ENCODE measurements around the gene RNASE12.

The RNASE12 gene, protein sequence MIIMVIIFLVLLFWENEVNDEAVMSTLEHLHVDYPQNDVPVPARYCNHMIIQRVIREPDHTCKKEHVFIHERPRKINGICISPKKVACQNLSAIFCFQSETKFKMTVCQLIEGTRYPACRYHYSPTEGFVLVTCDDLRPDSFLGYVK

GRCh38 chr14:20591235-20591634 is at the start of gene RNASE12:
TSS of gene RNASE12 (minus strand) at chr14:20591376. CDS start at chr14:20590723, 653 bp downstream.
- Mint-ChIP-seq H3K4me3 (no peak within 1 kb of the TSS), H3K4me1 (ENCODE audit: low read depth) (no peaks in the 10 kb centered on the region), H3K27me3 (peaks cover 2% of the 10 kb centered on the region), H3K36me3 (ENCODE audit: low read depth) (no peaks in the 10 kb centered on the region), H3K27ac (no peak within 1 kb of the TSS), H3K9me3 (peaks cover 3% of the 10 kb centered on the region)
- intact Hi-C loops (cut with micrococcal nuclease): no loop called here

DNA sequence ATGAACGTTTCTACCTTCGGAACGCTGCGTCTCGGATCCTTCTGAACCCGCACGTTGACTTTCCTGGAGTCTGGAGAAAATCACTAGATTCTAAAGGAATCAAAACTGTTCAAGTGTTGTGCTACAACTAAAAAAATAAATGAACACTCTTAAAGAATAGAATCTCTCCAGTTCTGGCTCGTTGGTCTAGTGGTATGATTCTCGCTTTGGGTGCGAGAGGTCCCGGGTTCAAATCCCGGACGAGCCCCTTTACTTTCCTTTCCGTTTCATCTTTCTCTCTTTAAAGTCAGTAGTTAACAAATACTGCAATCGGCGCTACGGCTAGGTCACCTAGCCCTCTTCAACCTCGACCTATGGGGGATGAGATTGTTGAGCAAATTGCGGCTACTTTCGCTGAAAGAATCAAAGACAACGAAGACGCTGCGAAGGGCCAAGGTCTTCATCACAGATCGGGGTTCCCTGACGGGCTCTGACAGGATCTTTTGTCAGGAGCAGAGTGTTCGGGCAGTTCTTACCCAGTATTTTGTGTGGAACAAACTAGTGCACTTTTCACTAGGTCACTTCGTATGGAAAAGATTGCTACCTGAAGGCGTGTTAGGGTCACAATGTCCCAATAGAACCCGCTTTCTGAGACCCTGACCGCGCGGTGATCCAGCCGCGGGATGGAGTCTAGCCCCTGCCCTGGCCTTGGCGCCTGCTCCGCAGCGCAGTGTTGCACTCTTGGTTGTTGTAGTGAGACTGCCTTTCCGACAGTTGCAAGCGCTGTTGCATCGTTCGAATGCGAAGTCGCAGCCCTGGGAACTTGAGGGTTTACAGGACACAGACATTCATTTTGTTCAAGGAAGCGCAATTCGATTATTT is 41.9 kb upstream of the RNASE12 start:
- Mint-ChIP-seq H3K4me3 (peak overlapping the region; percentile 17), H3K27ac (no peak overlapping the region), H3K27me3 (peaks cover 81% of the 10 kb centered on the region), H3K36me3 (ENCODE audit: low read depth) (no peaks in the 10 kb centered on the region), H3K4me1 (ENCODE audit: low read depth) (peaks cover 33% of the 10 kb centered on the region), H3K9me3 (peaks cover 8% of the 10 kb centered on the region)
- intact Hi-C loops (cut with micrococcal nuclease): no loop called here

DNA sequence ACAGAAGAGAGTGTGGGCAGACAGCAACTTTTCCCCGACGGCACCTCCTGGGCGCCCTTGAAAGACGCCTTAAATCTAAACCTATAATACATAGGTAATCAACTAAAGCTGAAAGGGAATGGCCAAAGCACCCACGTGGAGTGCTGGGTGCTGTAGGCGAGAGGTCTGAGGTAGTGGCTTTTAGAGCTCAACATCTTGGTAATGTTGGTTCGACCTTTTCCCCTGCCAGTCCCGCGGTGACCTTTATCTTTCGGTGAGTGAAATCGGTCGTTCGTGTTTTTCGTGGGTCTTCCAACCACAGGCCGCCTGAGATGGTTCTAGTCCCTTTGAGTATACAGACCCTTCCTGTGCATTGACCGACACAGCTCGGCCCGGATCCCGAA is 41.3 kb upstream of the RNASE12 start:
- Mint-ChIP-seq H3K27me3 (peaks cover 83% of the 10 kb centered on the region), H3K27ac (no peak overlapping the region), H3K36me3 (ENCODE audit: low read depth) (no peaks in the 10 kb centered on the region), H3K4me3 (peak overlapping the region; percentile 17), H3K9me3 (peaks cover 8% of the 10 kb centered on the region), H3K4me1 (ENCODE audit: low read depth) (peaks cover 37% of the 10 kb centered on the region)
- intact Hi-C loops (cut with micrococcal nuclease): no loop called here

DNA sequence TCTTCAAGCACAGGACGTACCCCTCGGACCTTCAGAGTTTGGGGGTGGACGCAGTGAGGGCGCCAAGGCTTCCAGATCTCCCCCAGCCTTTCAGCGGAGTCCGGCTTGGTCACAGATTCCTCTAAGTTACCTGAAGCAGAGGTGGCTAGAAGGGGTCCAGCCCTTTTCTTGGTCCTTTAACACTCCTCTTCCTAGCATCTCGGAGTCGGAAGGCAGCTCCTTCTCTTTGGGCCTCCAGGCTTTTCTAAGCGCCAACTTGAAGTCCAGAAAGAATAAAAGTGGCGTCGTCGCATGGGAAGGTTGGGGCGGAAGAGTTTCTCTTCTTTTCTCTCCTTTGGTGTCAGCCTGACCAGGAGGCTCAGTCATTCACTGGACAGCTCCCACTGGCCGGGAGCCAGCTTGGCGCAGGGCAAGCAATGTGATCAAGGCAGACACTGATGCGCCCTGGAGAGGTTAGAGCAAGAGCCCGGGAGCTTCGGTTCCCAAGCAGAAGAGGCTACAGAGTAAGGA is 40.8 kb upstream of the RNASE12 start:
- Mint-ChIP-seq H3K4me1 (ENCODE audit: low read depth) (peaks cover 40% of the 10 kb centered on the region), H3K4me3 (peak overlapping the region; percentile 15), H3K27me3 (peaks cover 86% of the 10 kb centered on the region), H3K9me3 (peaks cover 8% of the 10 kb centered on the region), H3K27ac (no peak overlapping the region), H3K36me3 (ENCODE audit: low read depth) (no peaks in the 10 kb centered on the region)
- intact Hi-C loops (cut with micrococcal nuclease): no loop called here

DNA sequence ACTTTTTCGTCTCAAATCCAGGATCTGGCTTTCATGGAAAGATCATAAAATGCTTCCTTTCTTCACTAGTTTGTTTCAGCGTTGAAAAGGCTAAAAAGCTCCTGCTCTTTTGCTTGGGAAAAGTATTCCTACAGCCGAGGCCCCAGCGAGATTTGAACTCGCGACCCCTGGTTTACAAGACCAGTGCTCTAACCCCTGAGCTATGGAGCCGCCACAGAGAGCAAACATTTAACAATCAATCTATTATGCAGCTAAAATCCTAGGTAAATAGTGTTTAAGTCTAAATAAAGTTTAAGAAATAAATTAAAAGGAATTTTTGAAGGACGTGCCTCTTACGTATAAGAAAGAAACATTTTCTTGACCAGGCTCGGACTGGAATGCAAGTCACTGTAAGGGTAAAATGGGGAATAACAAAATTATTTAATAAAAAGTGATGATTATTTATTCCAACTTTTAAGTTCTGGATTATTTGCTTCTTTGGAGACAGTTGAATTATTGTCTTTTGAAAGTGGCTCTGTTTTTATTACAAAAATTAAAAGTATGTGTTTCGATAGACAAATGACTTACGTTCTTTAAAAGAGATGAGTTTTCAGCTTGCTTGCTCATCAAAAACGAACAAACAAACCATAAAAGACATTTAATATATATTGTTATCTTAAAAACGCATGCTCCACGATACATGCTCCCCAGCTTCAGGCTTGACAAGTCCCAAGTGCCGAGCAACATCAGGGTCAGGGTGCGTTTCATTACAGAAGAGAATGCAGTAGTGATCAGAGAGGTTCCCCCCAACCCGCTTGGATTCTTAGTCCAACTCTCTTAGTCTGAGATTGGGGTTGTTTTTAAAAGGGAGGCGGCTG is 40.1 kb upstream of the RNASE12 start:
- H3K9me3 Mint-ChIP-seq: peaks cover 8% of the 10 kb centered on the region
- peaks cover 47% of the 10 kb centered on the region for H3K4me1 Mint-ChIP-seq (ENCODE audit: low read depth)
- no peak overlapping the region for H3K27ac Mint-ChIP-seq
- peaks cover 88% of the 10 kb centered on the region for H3K27me3 Mint-ChIP-seq
- H3K36me3 Mint-ChIP-seq (ENCODE audit: low read depth): no peaks in the 10 kb centered on the region
- intact Hi-C loops (cut with micrococcal nuclease): no loop called here
- peak overlapping the region; percentile 60 for H3K4me3 Mint-ChIP-seq

DNA sequence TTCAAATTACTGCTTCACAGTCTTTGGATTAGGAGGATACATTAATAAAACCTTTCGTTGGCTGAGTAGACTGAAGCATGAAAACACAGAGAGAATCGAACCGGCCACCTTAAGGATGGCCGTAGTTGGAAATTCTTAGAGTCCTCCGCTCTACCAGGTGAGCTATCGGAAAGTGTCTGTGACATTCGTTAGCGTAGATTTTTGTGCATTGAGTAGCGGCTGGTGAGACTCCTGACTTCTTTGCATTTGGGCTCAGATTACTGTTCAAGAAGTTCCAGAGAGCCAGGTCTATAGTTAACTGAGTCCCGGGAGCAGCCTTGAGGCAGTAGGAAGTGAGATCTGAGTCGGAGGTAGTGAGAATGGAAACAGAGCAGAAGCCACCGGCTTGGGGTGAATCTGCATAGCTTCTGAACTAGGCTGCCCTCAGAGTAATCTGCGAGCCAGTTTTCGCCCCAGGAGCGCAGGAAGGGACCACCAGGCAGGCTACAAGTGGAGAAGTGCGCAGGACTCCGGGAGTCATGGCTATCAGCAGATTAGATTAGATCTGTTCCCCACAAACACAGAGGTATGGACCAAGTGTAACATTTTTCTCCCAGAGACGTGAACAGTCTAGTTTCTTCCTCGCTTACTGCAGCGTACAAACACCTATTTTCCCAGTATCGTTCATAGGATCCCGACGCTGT is 39.3 kb upstream of the RNASE12 start:
- Mint-ChIP-seq H3K36me3 (ENCODE audit: low read depth) (no peaks in the 10 kb centered on the region), H3K9me3 (peaks cover 8% of the 10 kb centered on the region), H3K4me3 (peak overlapping the region; percentile 60), H3K27me3 (peaks cover 88% of the 10 kb centered on the region), H3K4me1 (ENCODE audit: low read depth) (peaks cover 54% of the 10 kb centered on the region), H3K27ac (no peak overlapping the region)
- intact Hi-C loops (cut with micrococcal nuclease): no loop called here

- H3K27ac Mint-ChIP-seq: no peak overlapping the region
- H3K4me1 Mint-ChIP-seq (ENCODE audit: low read depth): peaks cover 76% of the 10 kb centered on the region
- intact Hi-C loops (cut with micrococcal nuclease): no loop called here
- no peaks in the 10 kb centered on the region for H3K9me3 Mint-ChIP-seq
- no peak overlapping the region for H3K4me3 Mint-ChIP-seq
- no peaks in the 10 kb centered on the region for H3K36me3 Mint-ChIP-seq (ENCODE audit: low read depth)
- H3K27me3 Mint-ChIP-seq: peaks cover 72% of the 10 kb centered on the region
Measured at GRCh38 chr14:20628063-20628854, 37.1 kb upstream of the RNASE12 start.

DNA sequence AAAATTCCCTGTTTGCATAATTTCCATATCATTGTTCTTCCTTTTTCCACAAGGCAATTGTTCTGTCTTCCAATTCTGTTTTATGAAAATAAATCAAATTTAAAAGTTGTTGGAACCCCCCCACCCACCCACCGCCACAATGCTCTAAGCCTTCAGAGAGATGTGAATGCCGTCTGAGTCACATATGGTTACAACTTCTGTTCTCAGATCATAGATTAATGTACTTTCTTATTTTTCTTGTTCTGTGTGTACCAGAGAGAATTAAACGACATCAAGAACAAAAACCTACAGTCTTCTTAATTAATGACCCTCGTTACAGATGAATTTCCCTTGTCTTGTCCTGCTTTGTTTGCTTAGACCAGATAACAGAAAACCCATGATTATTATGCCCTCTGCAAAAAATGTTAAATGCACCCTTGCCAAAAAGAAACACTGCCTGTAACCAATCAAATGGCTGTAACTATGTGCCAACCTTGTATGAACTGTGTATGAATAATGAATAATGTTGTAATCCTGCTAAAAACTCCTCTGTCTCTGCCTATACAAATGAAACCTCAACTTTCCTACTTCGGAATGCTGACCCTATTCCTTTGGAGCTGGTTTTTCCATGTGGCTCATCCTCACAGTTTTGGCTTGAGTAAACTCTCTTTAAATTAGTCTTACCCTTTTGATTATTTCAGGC is 36.3 kb upstream of the RNASE12 start:
- intact Hi-C loops (cut with micrococcal nuclease): no loop called here
- Mint-ChIP-seq H3K4me1 (ENCODE audit: low read depth) (peaks cover 76% of the 10 kb centered on the region), H3K36me3 (ENCODE audit: low read depth) (no peaks in the 10 kb centered on the region), H3K27me3 (peaks cover 66% of the 10 kb centered on the region), H3K9me3 (no peaks in the 10 kb centered on the region), H3K4me3 (no peak overlapping the region), H3K27ac (no peak overlapping the region)

DNA sequence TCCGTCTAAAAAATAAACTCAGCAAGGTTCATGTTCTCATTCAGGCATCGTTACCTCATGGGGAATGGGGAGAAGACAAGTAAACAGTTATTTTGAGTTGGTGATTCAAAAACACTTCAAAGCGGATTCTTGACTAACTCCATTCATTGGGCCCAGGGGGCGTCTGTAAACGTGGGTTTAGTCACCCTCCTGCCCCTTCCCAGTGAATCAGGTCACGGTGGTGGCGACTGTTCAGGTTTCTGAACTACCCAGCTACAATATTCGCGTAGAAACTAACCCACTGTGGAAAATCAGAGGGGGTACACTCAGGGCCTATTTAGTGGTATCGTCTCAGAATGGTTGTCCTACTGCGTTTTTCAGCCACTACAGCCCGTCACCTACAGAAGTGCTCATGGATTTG is 35.1 kb upstream of the RNASE12 start:
- Mint-ChIP-seq H3K4me3 (no peak overlapping the region), H3K27me3 (peaks cover 56% of the 10 kb centered on the region), H3K36me3 (ENCODE audit: low read depth) (no peaks in the 10 kb centered on the region), H3K4me1 (ENCODE audit: low read depth) (peaks cover 76% of the 10 kb centered on the region), H3K9me3 (no peaks in the 10 kb centered on the region), H3K27ac (no peak overlapping the region)
- intact Hi-C loops (cut with micrococcal nuclease): no loop called here

DNA sequence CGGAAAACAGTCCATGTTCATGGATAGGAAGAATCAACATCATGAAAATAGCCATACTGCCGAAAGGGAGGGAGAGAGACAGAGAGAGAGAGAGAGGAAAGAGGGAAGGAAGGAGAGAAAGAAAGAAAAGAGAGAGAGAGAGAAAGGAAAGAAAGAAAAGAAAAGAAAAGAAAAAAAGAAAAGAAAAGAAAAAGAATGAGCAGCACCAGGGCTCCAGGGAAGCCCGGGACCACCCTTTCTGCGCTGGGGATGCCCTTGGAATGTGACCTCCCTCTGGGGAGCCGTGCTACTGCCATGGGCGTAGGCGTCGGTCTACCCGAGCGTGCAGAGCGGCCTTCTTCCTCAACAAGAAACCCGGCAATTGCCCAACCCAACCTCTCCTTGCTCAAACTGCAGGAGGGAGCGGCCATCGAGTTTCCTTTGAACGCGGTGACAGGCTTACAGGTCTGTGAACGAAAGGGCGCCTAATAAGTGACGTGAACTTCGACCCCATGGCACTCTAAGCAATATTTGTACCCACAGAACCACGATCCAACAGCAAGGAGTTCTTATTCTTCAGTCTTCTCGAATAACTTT is 33.4 kb upstream of the RNASE12 start:
- Mint-ChIP-seq H3K4me3 (peak overlapping the region; percentile 55), H3K27ac (peak overlapping the region; percentile 79), H3K27me3 (peaks cover 44% of the 10 kb centered on the region), H3K9me3 (no peaks in the 10 kb centered on the region), H3K36me3 (ENCODE audit: low read depth) (no peaks in the 10 kb centered on the region), H3K4me1 (ENCODE audit: low read depth) (peaks cover 67% of the 10 kb centered on the region)
- intact Hi-C loops (cut with micrococcal nuclease): no loop called here

- no peaks in the 10 kb centered on the region for H3K36me3 Mint-ChIP-seq (ENCODE audit: low read depth)
- no peaks in the 10 kb centered on the region for H3K9me3 Mint-ChIP-seq
- peak overlapping the region; percentile 8 for H3K4me3 Mint-ChIP-seq
- H3K27me3 Mint-ChIP-seq: peaks cover 38% of the 10 kb centered on the region
- intact Hi-C loops (cut with micrococcal nuclease): no loop called here
- peaks cover 68% of the 10 kb centered on the region for H3K4me1 Mint-ChIP-seq (ENCODE audit: low read depth)
- H3K27ac Mint-ChIP-seq: peak overlapping the region; percentile 79
Measured at GRCh38 chr14:20623798-20624197, 32.6 kb upstream of the RNASE12 start.

DNA sequence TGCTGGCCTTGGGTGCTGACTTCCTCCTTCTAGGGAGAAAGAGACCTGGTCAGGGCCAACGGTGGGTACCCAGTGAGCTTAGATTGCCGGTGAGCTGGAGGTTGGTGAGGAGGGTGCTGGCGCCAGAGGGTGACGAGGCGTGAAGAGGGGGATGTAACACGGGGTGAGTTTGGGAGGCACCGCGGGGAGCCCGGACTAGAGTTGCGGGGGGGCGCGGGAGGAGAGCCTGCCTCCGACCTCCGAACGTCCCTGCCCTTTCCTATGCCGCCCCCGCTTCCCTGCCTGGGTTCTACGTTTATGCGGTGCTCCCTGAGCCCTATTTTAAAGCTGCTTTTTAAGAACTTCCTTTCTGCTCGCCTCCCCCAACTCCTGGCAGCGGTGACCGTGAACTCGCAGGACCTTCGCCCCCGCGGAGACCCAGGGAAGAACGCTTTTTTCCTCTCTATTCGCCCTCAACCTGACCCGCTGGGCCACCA is 31.7 kb upstream of the RNASE12 start:
- H3K27ac Mint-ChIP-seq: peak overlapping the region; percentile 79
- peaks cover 29% of the 10 kb centered on the region for H3K27me3 Mint-ChIP-seq

More for the DNA sequence above, 31.7 kb upstream of the RNASE12 start:
- H3K4me3 Mint-ChIP-seq: peak overlapping the region; percentile 39
- peaks cover 68% of the 10 kb centered on the region for H3K4me1 Mint-ChIP-seq (ENCODE audit: low read depth)
- intact Hi-C loops (cut with micrococcal nuclease): no loop called here
- no peaks in the 10 kb centered on the region for H3K9me3 Mint-ChIP-seq
- no peaks in the 10 kb centered on the region for H3K36me3 Mint-ChIP-seq (ENCODE audit: low read depth)

Data from dendritic cell treated with granulocyte-macrophage colony-stimulating factor and Interleukin-4, amounts not matched to agents 40 ng/mL and 50 ng/mL, for 4 days (primary cell).